Skeletal muscle cell (primary cell): ENCODE measurements around the gene OVOL1.

ENCODE experiments used
- DNase-seq: peaks from one replicate; pipeline ENCODE4 v3.0.0-alpha.2; 2010; ENCODE audit warnings: low read depth
- H3K4me3 ChIP-seq: 2 replicates; pipeline ENCODE4 v1.5.1; 2011; ENCODE audit warnings: low read depth, mild to moderate bottlenecking, control low read depth, low read length, moderate library complexity

OVOL1 gene

DNA sequence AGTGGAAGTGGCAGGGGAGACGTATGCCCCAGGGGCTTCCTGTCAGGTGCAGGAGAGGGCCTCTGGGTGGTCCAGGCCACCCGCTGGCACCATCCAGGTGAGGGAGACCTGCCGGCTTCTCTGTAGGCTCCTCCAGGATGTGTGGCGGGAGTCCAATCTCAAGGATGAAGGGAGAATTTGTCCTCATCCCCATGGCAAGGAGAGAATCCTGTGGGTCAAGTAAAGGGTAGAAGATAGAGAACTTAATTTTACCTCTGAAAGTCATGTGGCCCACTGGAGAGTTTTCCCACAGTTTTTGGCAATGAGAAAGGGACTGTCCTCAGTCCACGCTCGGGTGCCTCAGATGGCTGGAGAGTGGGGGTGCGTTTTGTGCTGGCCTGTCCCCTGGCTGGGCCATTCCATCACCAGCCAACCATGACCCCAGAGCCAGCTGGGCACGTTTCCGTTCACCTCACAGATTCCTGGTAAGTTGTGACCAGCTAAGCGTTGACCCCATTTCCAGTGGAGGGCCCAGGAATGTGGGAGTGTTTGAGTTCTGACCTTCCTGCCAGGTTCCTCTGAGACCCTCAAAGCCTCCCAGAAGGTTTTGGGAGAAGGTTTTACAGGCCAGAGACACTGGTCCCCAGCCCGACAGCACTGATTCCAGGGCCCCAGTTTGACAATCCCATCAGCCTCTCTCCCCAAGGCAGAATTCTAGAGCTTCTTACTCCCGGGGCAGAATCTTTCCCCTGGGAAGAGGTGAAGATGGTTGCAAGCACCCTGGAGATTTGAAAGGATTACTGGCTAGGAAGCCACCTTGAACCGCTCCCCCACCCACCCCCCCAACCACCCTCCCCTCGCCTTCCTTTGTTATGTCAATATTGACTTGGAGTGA is 2.6 kb downstream of the OVOL1 start:
- H3K4me3 ChIP-seq: no peak overlapping the region
- DNase-seq: no peak

DNA sequence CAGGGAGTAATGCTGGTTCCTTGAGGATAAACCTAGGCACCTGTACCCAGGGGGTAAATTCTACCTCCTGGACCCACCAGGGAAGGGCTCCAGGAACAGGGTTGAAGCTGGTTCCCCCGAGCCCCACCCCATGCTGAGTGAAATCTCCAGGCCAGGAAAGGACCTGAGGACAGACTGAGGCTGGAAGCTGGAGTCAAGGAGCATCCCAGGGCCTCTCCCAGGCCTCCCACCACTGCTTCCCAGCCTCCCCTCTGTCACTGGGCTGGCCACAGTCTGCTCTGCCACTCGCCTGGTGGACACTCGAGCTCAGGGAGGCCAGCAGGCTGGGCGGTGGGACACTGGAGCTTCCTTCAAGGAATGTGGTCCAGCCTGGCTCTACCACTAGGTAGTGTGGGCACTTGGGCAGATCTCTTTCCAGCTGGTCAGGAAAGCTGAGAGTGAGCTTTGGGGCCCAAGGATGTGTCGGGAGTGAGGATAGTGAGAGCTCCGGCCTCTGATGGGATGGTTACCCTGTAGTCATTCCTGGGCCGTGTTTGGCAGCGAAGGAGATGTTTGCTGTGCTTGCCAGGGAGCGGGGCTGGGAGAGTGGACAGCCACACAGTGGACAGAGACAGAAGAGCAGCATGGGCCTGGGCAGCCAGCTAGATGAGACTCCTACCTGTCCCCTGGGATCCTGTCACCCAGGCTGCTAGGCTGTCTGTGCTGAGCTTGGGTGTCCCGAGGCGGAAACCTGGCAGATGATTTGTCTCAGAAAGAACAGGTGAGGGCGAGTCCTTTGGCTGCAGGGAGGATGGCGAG is 3.4 kb downstream of the OVOL1 start:
- no peak overlapping the region for H3K4me3 ChIP-seq
- DNase-seq: no peak

DNA sequence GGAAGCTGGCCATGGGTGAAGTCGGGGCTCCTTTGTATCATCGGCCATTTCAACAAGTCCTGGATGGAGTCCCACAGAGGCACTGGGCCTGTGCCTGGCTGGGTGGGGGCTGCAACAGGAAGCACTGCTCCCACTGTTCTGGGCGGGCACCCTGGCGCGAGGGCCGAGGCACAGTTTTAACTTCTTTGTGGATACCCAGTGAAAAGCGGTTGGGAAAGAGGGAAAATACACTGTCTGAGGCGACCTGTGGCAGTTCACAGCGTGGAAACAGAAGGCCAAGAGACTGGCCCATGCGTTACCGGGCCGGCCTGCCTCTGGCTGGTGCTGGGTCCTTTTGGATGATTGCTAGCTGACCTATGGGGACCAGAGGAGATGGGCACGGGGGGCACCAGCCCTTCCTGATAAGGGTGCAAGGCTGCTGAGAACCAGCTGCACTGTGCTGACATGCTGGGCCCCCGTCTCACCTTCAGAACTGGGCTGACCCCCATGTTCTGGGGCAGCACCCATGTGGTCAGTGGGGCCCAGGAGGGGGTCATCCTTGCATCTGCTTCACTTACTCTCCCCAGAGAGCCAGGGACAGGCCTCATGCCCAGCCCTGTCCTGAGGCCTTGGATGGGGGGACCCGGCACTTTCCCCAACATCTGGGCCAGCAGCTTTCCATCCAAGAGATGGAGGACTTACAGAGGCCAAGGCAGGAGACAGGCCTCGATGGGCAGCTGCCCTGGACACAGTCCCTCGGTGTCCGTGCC is 4.2 kb downstream of the OVOL1 start:
- DNase-seq: no peak
- H3K4me3 ChIP-seq: no peak overlapping the region

DNA sequence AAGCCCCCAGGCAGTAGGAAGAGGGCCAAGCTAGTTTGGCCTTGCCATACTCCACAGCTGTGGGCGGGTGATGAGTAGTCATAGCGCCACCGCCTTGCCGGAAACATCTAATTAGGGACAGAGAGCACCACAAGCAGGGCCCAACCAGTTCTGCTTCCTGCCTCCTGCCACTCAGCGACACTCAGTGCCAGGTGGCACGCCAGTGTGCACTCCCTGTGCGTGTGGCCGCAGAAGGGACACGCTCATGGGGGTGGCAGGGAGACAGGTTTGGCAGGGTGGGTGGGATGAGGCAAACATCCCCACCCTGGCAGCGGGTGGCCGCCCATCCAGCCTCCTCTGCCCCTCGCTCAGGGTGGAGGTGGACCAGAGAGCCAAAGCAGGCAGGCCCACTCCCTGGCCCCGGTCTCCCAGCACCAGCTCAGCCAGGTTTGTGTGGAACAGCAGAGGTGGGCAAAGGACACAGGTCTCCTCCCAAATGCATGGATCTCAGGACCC is 4.9 kb downstream of the OVOL1 start:
- no peak for DNase-seq
- H3K4me3 ChIP-seq: no peak overlapping the region

DNA sequence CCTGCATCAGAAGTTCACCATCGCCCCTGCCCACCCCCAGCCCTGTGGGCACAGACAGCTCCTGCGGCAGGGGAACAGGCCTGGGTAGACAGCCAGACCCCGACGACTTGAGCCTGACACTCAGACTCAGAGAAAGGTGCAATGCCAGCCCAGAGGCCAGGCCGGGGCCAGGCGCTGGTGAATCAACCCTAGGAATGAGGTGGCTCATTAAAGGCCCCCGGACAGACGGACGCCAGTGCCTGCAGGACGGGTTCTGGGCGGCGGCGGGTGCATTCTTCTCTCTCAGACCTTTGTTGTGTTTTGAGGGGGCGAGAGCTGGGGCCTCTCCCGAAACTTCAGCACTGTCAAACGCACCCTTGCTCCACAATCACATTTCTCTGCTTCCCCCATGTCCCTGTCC is 5.6 kb downstream of the OVOL1 start:
- DNase-seq: no peak
- no peak overlapping the region for H3K4me3 ChIP-seq

DNA sequence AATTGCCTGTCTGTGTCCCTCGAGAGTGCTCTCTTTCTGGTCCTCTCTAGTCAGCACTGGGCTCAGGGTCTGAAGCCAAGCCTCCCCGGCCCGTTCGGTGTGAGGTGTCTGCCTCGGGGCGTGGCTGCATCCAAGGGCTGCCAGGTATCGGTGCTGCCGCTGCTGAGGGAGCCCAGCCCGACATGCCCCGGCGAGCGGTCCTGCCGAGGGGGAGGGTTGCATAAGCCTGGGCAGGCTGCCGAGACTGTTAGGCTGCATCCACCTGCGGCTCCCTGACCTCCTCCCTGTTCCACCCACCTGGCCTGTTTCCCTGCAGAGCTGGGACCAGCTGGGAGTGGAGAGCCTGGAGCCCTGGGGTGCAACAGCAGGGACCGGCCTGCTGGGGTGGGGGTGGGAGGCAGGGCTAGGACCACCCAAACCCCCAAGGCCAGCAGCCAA is 6.3 kb downstream of the OVOL1 start:
- no peak overlapping the region for H3K4me3 ChIP-seq

DNA sequence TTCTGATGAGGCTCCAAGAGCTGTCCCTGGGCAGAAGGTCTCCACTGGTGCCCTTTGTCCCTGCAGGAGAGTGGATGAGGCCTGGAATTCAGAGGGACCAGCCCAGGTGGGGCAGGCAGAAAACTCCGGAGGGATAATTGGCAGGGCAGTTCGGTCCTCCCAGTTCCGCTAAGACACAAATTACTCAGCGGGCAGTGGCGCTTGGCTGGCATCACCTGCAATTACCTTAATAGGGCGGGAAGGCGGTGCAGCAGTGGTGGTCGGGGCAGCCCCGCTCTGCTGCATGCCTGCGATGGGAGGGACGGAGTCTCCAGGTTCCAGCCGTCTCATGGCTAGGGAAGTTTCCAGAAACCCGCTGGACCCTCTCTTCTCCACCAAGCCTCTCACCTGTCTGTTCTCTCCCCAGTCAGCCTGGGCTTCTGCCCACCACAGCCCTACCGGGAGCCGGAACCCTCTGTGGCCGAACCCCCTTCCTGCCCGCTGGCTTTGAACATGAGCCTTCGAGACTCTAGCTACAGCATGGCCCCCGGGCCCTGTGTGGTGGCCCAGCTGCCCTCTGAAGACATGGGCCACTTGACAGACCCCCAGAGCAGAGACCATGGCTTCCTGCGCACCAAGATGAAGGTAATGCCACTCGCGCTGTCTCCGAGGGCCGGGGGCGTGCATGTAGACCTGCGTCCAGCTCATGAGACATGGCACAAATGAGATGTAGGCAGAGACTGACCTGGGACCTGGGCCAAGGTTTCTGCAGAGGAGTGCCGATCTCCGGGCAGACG is 7.0 kb downstream of the OVOL1 start:
- no peak overlapping the region for H3K4me3 ChIP-seq
- no peak for DNase-seq

More for the DNA sequence above, 6.3 kb downstream of the OVOL1 start:
- no peak for DNase-seq

DNA sequence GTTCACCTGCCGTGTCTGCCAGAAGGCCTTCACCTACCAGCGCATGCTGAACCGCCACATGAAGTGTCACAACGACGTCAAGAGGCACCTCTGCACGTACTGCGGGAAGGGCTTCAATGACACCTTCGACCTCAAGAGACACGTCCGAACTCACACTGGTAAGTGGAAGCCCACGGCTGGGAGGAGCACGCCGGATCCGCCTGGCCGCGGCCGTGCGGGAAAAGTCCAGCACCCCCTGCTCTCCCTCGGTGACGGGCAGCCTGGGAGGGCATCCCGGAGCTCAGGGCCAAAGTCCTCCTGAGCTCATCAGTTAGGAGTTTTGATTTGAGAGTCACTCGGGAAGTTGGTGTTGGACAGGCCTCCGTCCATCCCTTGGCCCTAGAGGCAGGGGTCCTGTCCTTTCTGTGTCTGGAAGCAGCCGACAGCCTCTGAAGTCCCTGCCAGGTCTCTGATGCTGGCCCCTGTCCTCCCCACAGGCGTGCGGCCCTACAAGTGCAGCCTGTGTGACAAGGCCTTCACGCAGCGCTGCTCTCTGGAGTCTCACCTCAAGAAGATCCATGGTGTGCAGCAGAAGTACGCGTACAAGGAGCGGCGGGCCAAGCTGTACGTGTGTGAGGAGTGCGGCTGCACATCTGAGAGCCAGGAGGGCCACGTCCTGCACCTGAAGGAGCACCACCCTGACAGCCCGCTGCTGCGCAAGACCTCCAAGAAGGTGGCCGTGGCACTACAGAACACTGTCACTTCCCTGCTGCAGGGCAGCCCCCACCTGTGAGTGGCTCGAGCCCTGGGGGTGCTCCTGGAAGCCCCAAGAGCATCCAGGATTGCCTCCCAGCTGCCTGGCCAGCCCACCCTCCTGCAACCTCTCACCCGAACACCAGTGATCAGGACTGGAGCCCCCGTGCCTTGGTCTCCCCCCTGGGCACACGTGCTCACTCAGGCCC is 8.0 kb downstream of the OVOL1 start:
- no peak for DNase-seq
- H3K4me3 ChIP-seq: no peak overlapping the region

DNA sequence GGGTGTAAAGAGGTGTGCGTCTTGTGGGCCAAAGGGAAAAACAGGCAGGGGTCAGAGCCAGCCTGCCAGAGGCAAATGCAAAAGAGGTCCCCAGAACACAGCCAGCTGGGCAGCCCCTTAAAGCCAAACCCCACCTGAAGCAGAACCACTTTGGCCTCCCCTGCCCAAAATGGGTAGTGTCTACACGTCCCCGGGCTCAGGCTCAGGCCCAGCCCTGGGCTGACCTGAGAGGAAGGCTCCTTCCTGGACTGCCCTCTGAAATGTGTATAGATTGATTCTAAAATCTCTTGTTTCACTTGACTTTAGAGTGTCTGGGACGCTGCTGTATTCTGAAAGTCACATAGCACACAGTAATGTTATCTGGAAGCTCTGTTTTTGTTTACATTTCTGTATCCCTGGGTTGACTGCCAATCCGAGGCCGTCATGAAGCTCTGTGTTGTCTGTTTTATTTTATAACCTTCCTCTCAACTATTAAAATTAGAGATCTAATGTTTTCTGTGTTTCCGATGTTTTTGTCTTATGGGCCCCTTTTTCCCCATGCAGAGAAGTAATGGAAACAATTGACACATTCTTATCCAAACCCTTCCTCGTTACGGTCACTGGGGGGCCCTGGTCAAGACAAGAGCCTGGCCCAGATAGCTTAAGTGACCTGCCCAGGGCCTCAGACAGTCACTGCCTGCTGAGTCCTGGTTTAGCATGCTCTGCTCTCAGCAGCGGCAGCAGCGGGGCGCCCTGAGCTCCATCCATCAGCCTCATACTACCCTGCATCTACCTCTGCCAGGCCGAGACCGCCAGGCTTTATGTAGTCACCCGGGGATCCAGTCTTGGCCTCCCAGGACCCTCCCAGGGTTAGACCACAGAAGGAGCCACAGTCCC is 10.1 kb downstream of the OVOL1 start:
- no peak for DNase-seq
- no peak overlapping the region for H3K4me3 ChIP-seq

DNA sequence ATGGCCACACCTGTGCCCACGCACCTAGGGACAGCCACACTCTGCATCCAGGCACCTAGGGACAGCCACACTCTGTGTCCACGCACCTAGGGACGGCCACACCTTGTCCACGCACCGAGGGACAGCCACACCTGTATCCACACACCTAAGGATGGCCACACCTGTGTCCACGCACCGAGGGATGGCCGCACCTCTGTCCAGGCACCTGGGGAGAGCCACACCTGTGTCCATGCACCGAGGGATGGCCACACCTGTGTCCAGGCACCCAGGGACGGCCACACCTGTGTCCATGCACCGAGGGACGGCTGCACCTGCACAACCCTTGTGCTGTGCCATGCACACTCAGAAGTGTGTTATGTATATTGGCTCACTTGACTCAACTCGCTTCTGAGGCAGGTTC is 10.8 kb downstream of the OVOL1 start:
- H3K4me3 ChIP-seq: no peak overlapping the region
- DNase-seq: no peak

DNA sequence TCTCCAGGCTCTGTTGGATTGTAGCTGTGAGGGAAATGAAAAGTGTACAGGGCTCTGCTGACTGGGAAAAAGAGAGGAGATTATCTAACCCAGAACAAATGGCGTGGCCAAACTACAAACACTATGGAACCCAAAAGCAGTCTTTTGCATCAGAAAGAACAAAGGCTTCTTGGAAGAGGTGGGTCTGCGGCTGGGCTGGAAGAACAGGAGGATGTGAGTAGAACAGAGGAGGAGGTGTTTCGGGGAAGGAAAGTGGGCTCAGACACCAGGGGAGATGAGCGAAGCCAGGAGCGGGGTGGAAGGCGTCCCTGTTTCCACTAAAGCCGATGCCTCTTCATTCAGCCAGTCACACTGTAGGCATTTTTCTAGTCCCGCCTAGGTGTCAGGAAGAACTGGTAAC is 12.0 kb downstream of the OVOL1 start:
- H3K4me3 ChIP-seq: no peak overlapping the region
- no peak for DNase-seq

DNA sequence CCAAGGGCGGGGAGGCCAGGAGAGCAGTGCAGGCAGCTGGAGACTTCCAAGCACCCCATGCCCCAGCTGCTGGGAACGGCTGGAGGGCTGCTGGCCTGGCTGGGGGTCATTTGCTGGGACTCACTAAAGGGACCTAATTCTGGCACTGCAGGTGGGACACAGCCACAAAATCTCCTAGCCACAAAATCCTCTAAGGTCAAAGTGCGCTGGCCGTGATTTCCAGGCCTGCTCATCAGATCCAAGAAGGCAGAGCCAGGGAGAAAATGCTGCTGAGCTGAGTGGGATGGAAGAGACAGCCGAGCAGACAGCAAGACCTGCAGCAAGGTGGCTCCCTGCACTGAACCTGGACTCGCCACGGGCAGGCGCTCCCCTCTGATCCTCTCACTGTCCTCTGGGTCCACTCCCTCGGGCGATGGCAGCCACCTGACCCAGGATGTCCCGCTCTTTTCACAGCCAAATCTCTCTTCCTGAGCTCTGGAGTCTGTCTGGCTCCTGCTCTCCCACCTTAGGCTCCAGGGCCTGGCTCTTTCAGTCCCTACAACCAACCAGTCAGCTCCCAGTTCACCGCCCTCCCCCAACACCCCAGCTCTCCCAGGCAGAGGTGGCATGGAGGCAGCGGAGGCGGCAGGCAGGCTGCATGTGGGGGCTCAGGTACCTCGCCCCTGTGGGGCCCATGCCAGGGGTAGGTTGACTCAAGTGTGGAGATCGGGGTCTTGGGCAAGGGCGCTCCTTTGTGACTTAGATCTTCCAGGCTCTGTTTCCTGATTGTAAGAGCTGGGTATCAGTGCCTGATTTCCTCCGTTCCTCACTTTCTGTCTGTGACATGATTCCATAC is 14.5 kb downstream of the OVOL1 start:
- DNase-seq: no peak
- no peak overlapping the region for H3K4me3 ChIP-seq

DNA sequence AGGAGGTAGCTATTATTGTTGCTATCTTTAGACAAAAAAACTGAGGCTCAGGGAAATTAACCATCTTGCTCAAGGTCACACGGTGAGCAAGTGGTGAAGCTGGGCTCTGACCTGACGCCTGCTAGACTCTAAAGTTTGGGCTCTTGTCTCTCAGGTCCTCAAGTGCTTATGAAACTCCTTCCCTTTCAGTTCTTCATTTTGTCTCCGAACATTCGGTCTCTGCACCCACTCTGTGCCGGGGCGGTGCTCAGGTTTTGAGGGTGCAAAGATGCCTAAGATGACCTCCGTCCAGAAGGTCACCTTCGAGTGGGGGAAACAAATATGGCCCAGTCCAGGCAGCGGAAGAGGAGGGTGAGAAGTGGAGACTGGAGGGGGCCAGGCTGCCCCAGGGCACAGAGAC is 16.0 kb downstream of the OVOL1 start:
- no peak for DNase-seq

DNA sequence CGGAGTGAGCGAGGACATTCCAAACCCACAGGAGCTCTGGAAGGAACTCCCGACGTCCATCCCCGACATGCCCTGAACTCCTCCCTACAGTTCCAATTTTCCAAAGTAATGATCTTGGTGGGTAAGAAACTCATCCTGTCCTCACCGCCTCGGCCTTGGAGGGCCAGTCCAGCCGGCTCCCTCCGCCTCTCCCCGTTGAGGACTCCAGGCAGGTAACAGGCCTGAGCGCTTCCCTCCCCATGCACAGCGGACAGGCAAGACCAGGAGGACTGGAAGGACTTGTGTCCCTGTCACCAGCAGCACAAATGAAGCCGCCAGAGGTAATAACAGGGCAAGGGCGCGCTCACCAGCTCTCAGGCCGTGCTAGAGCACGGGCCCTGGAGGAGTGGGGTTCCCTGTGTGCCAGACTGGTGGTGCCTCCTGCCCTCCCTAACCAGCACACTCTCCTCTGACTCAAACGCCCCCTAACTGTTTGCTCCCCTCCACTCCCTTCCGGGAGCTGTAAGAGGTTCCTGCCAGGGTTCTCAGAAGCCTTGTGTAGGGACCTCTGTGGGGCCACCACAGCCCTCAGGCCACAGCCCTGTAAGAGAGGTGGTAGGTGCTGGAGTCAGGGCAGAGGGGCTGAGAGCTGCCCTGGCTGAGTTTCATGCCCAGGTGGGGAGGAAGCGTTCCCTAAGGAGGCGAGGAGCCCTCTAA is 17.1 kb downstream of the OVOL1 start:
- no peak for DNase-seq

More for the DNA sequence above, 16.0 kb downstream of the OVOL1 start:
- H3K4me3 ChIP-seq: no peak overlapping the region

DNA sequence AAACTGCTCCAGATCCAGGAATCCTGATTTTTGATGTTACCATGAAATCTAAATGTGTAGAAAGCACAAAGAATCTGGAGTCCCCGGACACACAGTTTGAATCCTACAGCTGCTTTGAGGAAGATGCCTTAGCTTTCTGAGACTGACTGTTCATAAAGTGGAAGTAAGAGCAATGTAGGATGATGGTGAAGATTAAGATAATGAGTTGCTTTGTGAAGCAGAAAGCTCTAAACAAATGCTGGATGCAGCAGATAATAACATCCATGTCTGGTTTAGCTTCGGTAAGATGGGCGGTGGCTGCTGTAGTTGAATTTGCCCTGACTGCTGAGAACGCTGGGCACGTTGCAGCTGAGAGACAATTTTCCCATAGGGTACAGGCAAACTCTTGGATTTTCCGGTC is 20.1 kb downstream of the OVOL1 start:
- no peak overlapping the region for H3K4me3 ChIP-seq
- no peak for DNase-seq

More for the DNA sequence above, 17.1 kb downstream of the OVOL1 start:
- H3K4me3 ChIP-seq: no peak overlapping the region
